Adrenal gland (tissue), 5 donors: Measurements from ENCODE around the gene DAAM2.

Experiments
- POLR2A ChIP-seq, 2 donors: fragments of 450-650 bp; IDR thresholded peaks; one replicate each; pipeline ENCODE4 v1.6.1; 2017; ENCODE audit warnings: antibody characterized with exemption in 2 of 2, mild to moderate bottlenecking in 2 of 2, moderate library complexity in 1 of 2
- TF ChIP-seq, protein P1 (sequence below), 6 experiments: fragments of 450-650 bp in 4 of 6; fragments of 200-600 bp in 2 of 6; sonication (generic) in 1 of 6; IDR thresholded peaks; 1 replicate in 5 of 6; 2 replicates in 1 of 6; pipeline versions ENCODE4 v1.5.1 to v1.8.0; 2016 to 2021; ENCODE audit warnings: antibody characterized with exemption in 6 of 6, mild to moderate bottlenecking in 2 of 6, moderate library complexity in 1 of 6
- donor health status: DM: no; HTN: no; CAD: no.

GRCh38 chr6:39933669-39934130, 141.5 kb downstream of the DAAM2 start:
- TF ChIP-seq, protein P1, sequence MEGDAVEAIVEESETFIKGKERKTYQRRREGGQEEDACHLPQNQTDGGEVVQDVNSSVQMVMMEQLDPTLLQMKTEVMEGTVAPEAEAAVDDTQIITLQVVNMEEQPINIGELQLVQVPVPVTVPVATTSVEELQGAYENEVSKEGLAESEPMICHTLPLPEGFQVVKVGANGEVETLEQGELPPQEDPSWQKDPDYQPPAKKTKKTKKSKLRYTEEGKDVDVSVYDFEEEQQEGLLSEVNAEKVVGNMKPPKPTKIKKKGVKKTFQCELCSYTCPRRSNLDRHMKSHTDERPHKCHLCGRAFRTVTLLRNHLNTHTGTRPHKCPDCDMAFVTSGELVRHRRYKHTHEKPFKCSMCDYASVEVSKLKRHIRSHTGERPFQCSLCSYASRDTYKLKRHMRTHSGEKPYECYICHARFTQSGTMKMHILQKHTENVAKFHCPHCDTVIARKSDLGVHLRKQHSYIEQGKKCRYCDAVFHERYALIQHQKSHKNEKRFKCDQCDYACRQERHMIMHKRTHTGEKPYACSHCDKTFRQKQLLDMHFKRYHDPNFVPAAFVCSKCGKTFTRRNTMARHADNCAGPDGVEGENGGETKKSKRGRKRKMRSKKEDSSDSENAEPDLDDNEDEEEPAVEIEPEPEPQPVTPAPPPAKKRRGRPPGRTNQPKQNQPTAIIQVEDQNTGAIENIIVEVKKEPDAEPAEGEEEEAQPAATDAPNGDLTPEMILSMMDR (IDR thresholded peaks at IDR 0.05), result no peak
- TF ChIP-seq POLR2A (IDR thresholded peaks at IDR 0.05), result no peak
